Measurements from ENCODE around the gene TMEM151A.
"Not testable (repeated sequence)": the region's sequence is repeated elsewhere in the genome, so short reads cannot be mapped to it uniquely, and the experiment has no call there.

TMEM151A gene

DNA sequence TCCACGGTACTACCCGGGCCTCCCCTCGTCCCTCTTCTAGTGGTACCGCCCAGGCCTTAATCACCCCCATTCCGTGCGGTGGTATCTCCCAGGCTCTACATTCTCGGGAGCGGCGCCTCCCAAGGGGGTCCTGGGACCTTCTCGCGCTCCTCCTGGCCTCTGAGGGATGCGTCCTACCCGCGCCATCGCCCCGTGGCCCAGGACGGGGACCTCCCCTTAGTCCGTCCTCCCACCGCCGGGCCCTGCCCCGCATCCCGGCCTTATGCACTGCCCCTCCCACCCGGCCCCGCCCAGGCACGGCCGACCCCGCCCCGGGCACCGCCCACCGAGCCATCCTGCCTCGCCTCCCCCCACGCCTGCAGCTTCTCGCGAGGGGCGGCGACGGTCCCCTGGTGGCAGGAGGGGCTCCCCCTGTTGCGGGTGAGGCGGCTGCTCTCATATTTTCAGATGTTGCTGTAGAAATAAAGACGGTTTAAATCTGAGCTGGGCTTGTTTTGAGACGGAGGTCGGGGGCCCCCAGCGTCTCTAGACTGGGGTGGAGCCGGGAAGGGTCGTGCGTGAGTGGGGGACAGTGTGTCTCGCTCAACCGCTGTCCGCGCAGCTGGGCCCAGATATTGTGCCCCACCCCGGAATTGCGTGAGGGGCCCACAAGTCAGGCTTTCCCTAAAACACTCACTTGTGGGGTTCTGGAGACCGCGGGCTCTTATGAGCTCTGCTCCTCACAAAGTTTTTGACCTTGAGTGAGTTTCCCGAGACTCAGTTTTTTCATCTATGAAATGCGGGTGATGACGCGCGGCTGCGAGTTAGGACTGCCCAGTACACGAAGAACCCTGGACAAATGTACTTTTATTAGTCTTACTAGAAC, 24.1 kb upstream of the TMEM151A start:
- DNase-seq, result no peak

DNA sequence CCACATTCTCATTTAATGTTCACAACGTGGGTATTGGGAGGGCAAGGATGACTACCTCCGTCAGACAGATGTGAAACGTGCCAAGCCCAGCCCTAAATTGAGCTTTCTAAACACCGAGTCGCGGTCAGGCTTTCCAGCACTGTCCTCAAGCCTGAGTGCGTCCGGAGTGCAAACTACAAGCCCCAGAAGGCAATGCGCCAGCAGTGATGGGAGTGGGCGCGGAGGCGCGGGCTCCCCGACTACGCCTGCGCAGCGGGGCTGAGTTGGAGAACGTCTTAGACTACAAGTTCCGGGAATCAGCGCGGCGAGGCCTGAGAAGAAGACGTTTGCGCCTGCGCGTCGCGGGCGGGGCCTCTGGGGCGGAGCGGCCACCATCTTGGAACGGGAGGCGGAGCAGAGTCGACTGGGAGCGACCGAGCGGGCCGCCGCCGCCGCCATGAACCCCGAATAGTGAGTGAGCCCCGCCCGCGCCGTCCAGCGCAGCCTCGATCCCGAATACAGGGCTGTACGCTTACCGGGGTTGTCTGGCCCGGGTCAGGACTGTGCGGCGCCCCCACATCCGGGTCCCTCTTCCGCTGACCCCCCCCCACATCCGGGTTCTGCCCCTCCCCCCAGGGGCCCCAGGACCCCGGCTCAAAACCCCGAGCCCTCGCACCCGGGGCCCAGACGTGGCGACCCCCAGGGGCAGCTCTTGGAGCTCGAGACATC, 23.3 kb upstream of the TMEM151A start, which contains the start of gene RAB1B:
Gene RAB1B, plus strand, starts transcription at position 396 of the 708 bp plus-strand sequence. Its CDS starts 41 bp downstream, at position 437.
- DNase-seq, result peak; percentile 98

- DNase-seq, result no peak
These were observed 22.5 kb upstream of the TMEM151A start for GRCh38 chr11:66268952-66269905.

- DNase-seq, result no peak
These were observed 19.9 kb upstream of the TMEM151A start for GRCh38 chr11:66271816-66272215.

DNA sequence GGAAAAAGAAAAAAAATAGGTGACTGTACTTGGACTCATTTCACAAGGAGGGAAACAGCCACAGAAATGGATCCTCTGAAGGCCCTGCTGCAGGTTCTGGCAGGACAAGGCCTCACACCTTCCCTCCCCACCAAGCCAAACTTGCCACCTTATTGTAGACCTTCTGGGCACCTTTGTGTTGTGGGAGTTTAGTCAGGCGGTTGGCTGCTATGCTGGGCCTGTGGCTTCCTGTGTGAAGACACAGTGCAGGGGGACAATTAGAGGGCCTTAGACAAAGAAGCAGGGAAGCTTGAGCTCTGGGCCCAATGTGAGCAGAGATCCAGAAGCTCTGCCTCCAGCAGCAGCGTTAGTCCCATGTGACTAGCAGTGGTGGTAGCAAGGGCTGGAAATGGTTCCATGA, 19.1 kb upstream of the TMEM151A start:
- no peak for DNase-seq

GRCh38 chr11:66274219-66274618, 17.5 kb upstream of the TMEM151A start:
- no peak for DNase-seq

DNA sequence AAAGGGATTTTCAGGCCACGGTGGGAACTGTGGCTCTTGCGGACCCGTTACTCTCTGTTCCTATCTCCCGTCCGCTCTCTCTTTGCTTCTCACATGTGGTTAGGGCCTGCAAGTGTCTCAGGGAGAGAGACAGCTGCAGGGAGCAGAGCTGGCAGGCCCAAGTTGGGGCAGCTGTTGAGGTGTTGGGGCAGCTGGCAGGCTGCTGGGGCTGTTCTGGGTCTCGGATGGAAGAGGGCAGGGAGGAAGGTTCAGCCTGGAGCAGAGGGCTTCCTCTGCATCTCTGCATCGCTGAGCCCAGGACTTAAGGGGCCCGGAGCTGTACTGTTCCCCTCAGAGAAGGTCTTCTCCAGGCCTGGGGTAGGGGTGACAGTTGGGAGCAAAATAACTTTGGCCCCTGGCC, 16.3 kb upstream of the TMEM151A start:
- DNase-seq, result no peak

GRCh38 chr11:66275984-66276612, 15.6 kb upstream of the TMEM151A start:
- no peak for DNase-seq

DNA sequence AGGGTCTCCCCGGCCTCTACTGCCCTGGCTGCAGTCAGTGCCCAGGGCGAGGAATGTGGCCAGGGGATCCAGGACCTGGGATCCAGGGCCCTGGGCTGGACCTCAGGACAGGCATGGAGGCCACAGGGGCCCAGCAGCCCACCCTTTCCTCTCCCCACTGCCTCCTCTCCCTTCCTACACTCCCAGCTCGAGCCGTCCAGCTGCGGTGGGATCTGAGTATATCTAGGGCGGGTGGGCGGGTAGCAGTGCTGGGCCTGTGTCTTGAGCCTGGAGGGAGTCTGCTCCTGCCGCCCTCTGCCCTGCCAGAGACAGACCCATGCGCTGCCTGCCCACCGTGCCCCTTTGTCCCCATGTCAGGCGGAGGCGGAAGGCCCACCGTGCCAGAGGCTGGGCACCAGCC, 15.1 kb upstream of the TMEM151A start:
- DNase-seq, result not testable (repeated sequence)

DNA sequence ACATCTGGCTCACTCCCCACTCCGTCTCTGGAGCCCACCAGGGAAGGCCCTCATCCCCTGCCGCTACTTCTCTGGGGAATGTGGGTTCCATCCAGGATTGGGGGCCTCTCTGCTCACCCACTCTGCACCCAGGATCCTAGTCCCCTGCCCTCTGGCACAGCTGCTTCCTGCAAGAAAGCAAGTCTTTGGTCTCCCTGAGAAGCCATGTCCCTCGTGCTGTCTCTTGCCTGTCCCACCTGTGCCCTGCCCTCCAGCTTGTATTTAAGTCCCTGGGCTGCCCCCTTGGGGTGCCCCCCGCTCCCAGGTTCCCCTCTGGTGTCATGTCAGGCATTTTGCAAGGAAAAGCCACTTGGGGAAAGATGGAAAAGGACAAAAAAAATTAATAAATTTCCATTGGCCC, 14.6 kb upstream of the TMEM151A start:
- DNase-seq, result not testable (repeated sequence)

DNA sequence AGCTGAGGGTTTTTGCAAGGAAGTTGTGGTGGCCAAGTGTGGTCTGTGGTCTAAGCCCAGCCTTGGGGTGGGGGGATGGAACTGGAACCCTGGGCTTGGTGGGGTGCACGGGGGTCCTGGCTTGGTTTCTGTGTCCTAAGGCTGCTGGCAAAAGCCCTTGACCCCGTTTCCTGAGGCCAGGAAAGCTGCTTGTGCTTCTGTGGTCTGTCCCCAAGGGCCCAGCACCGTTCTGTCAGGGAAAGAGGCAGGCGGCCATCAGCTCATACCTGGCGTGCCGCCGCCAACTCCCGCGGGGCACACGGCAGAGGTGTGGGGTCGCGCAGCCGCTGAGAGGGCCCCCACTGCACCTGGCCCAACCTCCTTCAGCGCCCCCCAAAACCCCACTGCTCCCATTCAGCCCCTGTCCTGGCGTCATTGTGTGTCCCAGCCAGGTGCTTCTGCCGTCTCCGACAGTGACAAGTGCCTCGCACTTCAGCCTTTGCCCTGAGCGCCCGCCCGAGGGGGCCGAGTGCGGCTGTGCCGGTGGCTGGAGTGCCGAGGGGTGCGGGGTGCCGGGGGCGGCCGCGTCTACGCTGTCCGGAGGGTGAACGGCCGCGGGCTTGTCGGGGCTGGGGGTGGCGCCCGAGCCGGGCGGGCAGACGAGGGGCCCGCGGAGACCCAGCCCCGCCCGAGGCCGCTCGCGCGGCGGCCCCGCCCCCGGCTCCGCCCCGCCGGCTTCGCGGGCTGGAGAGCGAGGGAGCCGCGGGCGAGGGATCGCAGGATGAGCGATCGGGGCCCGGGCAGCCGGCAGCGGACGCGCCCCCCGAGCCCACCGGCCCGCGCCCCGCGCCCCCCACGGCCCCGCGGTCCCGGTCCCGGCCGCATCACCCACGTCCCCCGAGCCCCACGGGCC, 14.0 kb upstream of the TMEM151A start, which contains the start of gene CNIH2:
Gene CNIH2, plus strand, starts transcription at position 705 of the 892 bp plus-strand sequence. CDS start 282 bp downstream, outside the sequence.
- DNase-seq, result no peak

- DNase-seq, result no peak
These were observed 13.2 kb upstream of the TMEM151A start for GRCh38 chr11:66278363-66279091.

DNA sequence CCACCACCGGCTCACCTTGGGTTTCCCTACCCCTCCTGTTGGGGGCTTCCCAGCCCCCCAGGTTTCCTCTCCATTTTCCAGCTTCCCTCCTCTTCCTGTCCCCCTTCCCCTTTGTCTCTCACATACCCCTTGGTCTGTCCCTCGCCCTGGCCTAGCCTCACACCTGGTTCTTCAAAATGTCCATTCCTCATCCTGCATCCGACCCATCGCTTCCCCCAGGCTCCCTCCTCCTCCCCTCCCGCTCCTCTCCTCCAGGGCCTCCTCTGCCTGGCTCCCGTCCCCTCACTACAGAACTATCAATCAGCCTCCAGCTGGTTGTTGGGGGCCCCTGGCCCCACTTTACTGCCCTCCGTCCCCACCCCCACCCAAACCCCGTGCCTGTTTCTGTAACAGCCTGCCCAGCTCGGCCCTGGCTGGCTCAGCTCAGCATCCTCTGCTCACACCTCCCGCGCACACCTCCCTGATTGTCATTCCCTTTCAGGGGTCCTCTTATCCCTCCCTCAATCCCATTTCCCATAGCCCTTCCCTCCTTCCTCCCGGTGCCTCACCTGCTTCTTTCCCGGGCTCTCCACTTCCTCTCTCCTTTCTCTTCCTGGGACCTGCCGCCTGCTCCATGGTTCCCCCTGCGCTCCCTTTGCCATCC, 12.5 kb upstream of the TMEM151A start:
- DNase-seq, result no peak

DNA sequence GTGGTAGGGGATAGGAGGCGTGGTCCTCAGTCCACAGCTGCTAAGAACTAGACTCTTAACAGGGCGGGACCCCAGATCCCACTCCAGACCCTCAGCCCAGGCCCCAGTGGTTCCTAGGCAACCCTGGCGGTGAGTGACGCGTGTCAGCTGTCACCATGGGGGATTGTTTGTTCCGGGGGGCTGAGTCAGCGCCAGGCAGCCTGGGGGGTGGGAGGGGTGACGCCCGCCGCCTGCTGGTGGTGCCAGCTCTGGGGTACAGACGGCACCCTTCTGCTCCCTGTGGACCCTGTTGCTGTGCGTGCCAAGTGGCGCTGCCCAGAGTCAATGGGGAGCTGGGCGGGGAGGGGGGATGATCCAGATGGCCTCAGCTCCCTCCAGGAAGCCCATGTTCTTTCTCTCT, 11.3 kb upstream of the TMEM151A start:
- peak; percentile 46 for DNase-seq

DNA sequence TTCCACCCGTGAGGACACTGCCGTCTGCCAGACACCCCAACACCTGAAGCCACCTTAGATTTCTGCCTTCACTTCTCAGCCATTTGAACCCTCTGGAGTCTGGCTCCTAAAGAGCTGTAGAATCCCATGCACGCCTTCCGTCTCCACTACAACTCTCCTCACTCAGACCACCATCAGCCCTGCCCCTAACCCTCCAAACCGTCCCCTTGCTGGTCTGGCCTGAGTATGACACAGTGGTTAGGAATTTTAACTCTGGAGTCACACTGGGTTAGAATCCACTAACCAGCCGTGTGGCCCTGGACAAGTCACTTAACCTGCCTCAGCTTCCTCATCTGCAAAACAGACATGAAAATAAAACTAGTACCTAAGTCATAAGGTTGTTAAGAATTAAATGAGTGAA, 10.7 kb upstream of the TMEM151A start:
- no peak for DNase-seq

DNA sequence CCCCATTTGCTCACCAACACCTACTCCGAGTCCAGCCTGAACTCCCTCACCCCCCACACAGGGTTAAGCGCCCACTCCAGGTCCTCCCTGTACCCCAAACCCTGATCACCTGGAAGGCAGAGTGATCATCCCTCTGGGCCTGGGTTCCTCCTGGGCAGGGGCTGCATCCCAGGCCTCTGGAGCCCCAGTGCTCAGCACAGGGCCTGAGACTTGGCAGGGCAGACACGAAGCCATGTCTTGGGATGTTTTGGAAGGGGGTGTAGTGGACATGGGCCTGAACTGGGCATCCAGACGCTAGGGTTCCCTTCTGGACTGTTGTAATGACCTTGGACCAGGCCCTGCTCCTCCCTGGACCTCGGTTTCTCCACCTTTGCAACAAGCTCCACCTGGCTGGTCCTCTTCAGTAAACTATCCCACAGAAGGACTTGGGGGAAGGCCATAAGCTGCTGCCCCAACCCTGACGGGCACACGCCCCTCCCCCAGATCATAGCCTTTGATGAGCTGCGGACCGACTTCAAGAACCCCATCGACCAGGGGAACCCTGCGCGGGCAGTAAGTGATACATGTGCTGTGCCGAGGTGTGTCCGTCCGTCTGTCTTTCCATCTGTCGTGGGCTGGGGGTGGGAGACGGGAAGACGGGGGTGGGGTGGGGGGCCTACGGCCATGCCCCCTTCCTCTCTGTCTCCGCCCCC, 9.8 kb upstream of the TMEM151A start:
- DNase-seq, result no peak

- DNase-seq, result peak; percentile 88
These were observed 8.9 kb upstream of the TMEM151A start for GRCh38 chr11:66282468-66283455.

Measured in NCI-H446 treated with DMSO at 0.1 percent for 48 hours (cell line).